Psoas muscle (tissue), 8 donors: ENCODE measurements around the gene NOTUM. TPM values are rescaled to one million over a fixed set of nuclear protein-coding genes. Genes with fewer than 3 reads are reported as not detected.

Experiments used
- ATAC-seq, 4 donors: fragments of 200-7000 bp; cut with Tn5 transposase; one replicate each; pipeline ENCODE4 v1.9.1; 2020; ENCODE audit warnings: moderate library complexity in 3 of 4, mild to moderate bottlenecking in 2 of 4
- DNase-seq, 2 donors: peaks; one replicate each; pipeline ENCODE4 v3.0.0-alpha.2; 2020
- H3K27ac ChIP-seq: fragments of 200-600 bp; one replicate; pipeline ENCODE4 v1.8.0; 2022
- H3K27me3 ChIP-seq, 3 donors: fragments of 200-600 bp in 1 of 3; one replicate each; pipeline versions ENCODE4 v1.6.1 to v1.8.0; 2013 to 2022; ENCODE audit warnings: low read length in 2 of 3, mild to moderate bottlenecking in 2 of 3, moderate library complexity in 1 of 3; ENCODE audit not compliant: insufficient read depth in 3 of 3
- H3K36me3 ChIP-seq, 2 donors: fragments of 200-600 bp in 1 of 2; one replicate each; pipeline versions ENCODE4 v1.6.1 to v1.8.0; 2013 to 2022; ENCODE audit warnings: low read depth in 1 of 2, mild to moderate bottlenecking in 1 of 2, moderate library complexity in 1 of 2; ENCODE audit not compliant: insufficient read depth in 1 of 2
- H3K4me1 ChIP-seq: fragments of 200-600 bp; one replicate; pipeline ENCODE4 v1.8.0; 2022
- H3K4me3 ChIP-seq: fragments of 200-600 bp; one replicate; pipeline ENCODE4 v1.8.0; 2022; ENCODE audit warnings: mild to moderate bottlenecking
- H3K9me3 ChIP-seq: fragments of 200-600 bp; one replicate; pipeline ENCODE4 v1.8.0; 2022
- CTCF ChIP-seq: fragments of 200-600 bp; IDR thresholded peaks from one replicate; pipeline ENCODE4 v1.8.0; 2022; ENCODE audit warnings: antibody characterized with exemption
- WGBS, 3 donors: extraction: QIAGEN DNeasy Blood & Tissue Kit; methylation state at CpG; one replicate each; pipeline versions ENCODE4 v1.1.6 to v1.1.7; 2013; 5-methylcytosine and 5-hydroxymethylcytosine counted together
- intact Hi-C, 2 donors: fragments of 100-400 bp; cut with DNase I; formaldehyde crosslinking; loops; one replicate each; pipeline versions ENCODE4 v1.11.0 to v1.14.2; 2022
- polyA plus RNA-seq, 3 donors: library from polyadenylated mRNA; stranded (reverse); fragments of 200-250 nt; gene quantifications; one replicate each; pipeline ENCODE4 v1.2.3, GENCODE V29; 2013
- total RNA-seq, 4 donors: library from RNA; stranded (reverse); fragmentation: NEBNext Ultra II Directional in 2 of 4; extraction: Animal tissue kit (Norgen Biotek cat#: 25700) in 2 of 4; gene quantifications; one replicate each; pipeline versions ENCODE4 v1.2.1 to v1.2.4, GENCODE V29; 2021 to 2023
- donor health status: healthy with polysubstance abuse.
- donor health status: DM: no; HTN: no; CAD: no; lungs with moderate emphysema.
- donor health status: Bipolar disorder and iron deficiency.
- donor health status: healthy.
- donor health status: DM: yes; HTN: yes; CAD: no.
- donor health status: DM: no; HTN: no; CAD: no.
- donor health status: DM: no; HTN: no; CAD: no.
- donor health status: DM: yes; HTN: yes; CAD: no.

NOTUM gene
- total and polyA plus RNA-seq, 7 donors: 0.25 to 1.9 (median 0.92) TPM

GRCh38 chr17:81952792-81953228, 8.2 kb downstream of the NOTUM start:
- WGBS, 3 donors: 65 to 72% (median 67%) methylated on average over 13 to 16 of the region's 16 CpGs
- Histone ChIP-seq H3K4me1 (no peaks in the 10 kb centered on the region), H3K4me3 (no peak overlapping the region), H3K27me3 (no peaks in the 10 kb centered on the region), H3K36me3 (no peaks in the 10 kb centered on the region), H3K9me3 (no peaks in the 10 kb centered on the region), H3K27ac (no peak overlapping the region)
- ATAC-seq (no peak), DNase-seq (no peak)
- intact Hi-C loops: no loop called here
- TF ChIP-seq CTCF: no peak

GRCh38 chr17:81951785-81952684, 9.0 kb downstream of the NOTUM start:
- TF ChIP-seq CTCF: no peak

GRCh38 chr17:81950501-81950900, 10.5 kb downstream of the NOTUM start:
- Histone ChIP-seq H3K4me1 (peaks cover 7% of the 10 kb centered on the region), H3K27ac (no peak overlapping the region), H3K9me3 (no peaks in the 10 kb centered on the region), H3K36me3 (no peaks in the 10 kb centered on the region), H3K27me3 (no peaks in the 10 kb centered on the region), H3K4me3 (no peak overlapping the region)
- DNase-seq (no peak), ATAC-seq (no peak)
- intact Hi-C loops: no loop called here
- 82 to 85% (median 83%) methylated on average over 15 of the region's 15 CpGs for WGBS, 3 donors
- no peak for TF ChIP-seq CTCF

More at GRCh38 chr17:81951785-81952684, 9.0 kb downstream of the NOTUM start:
- Histone ChIP-seq H3K4me1 (peaks cover 5% of the 10 kb centered on the region), H3K9me3 (no peaks in the 10 kb centered on the region), H3K36me3 (no peaks in the 10 kb centered on the region), H3K4me3 (no peak overlapping the region), H3K27ac (no peak overlapping the region), H3K27me3 (no peaks in the 10 kb centered on the region)
- ATAC-seq (no peak), DNase-seq (no peak)
- intact Hi-C loops: no loop called here
- WGBS, 3 donors: 55 to 70% (median 57%) methylated on average over 12 to 13 of the region's 13 CpGs

GRCh38 chr17:81948635-81949378, 12.2 kb downstream of the NOTUM start:
- intact Hi-C loops: no loop called here
- ATAC-seq: no peak
- Histone ChIP-seq H3K4me1 (peaks cover 7% of the 10 kb centered on the region), H3K27ac (peak overlapping the region; percentile 43), H3K9me3 (no peaks in the 10 kb centered on the region), H3K4me3 (no peak overlapping the region), H3K36me3 (no peaks in the 10 kb centered on the region), H3K27me3 (no peaks in the 10 kb centered on the region)
- TF ChIP-seq CTCF: no peak
- 78 to 82% (median 80%) methylated on average over 16 to 17 of the region's 17 CpGs for WGBS, 3 donors
- DNase-seq: no peak
